Measurements from ENCODE around the gene ITPR3. TPM values are rescaled to one million over a fixed set of nuclear protein-coding genes. Genes with fewer than 3 reads are reported as not detected.

ITPR3 gene
- total RNA-seq, 6 donors from 2014 or later: 95.6 to 179 (median 137) TPM

DNA sequence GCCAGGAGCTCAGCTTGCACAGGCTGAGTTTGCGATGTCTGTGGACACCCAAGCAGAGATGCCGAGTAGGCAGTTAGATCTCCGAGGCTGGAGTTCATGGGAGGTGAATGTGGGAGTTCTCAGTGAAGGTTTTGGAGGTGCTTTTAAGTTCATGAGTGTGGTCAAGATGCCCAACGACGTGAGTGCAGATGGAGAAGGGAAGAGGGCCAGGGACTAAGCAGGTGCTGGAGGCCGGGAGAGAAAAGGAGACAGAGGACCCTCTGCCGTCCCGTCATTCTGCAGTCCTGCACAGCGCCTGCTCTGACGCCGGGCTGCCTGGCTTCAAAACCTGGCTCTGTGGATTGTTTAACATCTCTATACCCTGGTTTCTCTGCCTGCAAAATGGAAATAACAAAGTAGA, 15.5 kb downstream of the ITPR3 start:
- Histone ChIP-seq H3K27me3 (no peaks in the 10 kb centered on the region), H3K9me3 (no peaks in the 10 kb centered on the region), H3K27ac (no peak overlapping the region), H3K36me3 (peaks cover 0 to 17% (median 7%) of the 10 kb centered on the region in 4 donors), H3K4me1 (peaks cover 36 to 78% (median 46%) of the 10 kb centered on the region in 4 donors), H3K4me3 (no peak overlapping the region)
- TF ChIP-seq CTCF (IDR thresholded peaks at IDR 0.05) (no peak), POLR2AphosphoS5 (IDR thresholded peaks at IDR 0.05) (no peak), POLR2A (IDR thresholded peaks at IDR 0.05) (no peak), EP300 (IDR thresholded peaks at IDR 0.05) (no peak)
- ATAC-seq (ENCODE audit: low FRiP score in 2 of 2) (no peak), DNase-seq (no peak)
- 89 to 94% methylated on average over 11 of the region's 11 CpGs for WGBS, 2 donors

- TF ChIP-seq CTCF (IDR thresholded peaks at IDR 0.05) (no peak), EP300 (IDR thresholded peaks at IDR 0.05) (peak in 1 of 4 donors; percentile 23)
- 51 to 59% methylated on average over 3 of the region's 3 CpGs for WGBS, 2 donors
- H3K4me3 ChIP-seq: no peak overlapping the region
- H3K27me3 ChIP-seq: no peaks in the 10 kb centered on the region
- H3K27ac ChIP-seq: peak overlapping the region; percentile 26 to 59 (median 46)
- no peaks in the 10 kb centered on the region for H3K9me3 ChIP-seq
- ATAC-seq (ENCODE audit: low FRiP score in 2 of 2) (peak; percentile 22 to 66), DNase-seq (peak in 1 of 2 donors; percentile 80)
- peaks cover 0 to 34% (median 8%) of the 10 kb centered on the region in 4 donors for H3K36me3 ChIP-seq
- H3K4me1 ChIP-seq: peaks cover 20 to 62% (median 29%) of the 10 kb centered on the region in 4 donors
Measured at GRCh38 chr6:33638556-33638955, 17.4 kb downstream of the ITPR3 start.

DNA sequence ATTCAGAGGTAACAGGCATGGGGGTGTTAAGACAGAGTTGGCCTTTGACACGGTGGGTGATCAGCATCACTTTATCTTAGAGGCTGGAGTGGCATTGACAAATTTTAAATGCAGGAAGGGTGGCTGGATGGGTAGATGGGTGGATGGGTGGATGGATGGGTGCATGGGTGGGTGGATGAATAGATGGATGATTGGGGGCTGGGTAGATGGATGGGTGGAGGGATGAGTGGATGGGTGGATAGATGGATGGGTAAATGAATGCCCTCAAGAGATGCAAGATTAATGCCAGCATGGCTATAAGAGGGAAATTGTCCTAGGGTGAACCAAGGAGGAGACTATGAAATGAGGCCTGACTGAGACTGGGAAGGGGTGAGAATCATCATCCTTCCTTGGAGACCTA, 18.4 kb downstream of the ITPR3 start:
- Histone ChIP-seq H3K27me3 (no peaks in the 10 kb centered on the region), H3K4me3 (no peak overlapping the region), H3K27ac (peak overlapping the region in 1 of 4 donors; percentile 23), H3K4me1 (peaks cover 12 to 53% (median 20%) of the 10 kb centered on the region in 4 donors), H3K36me3 (peaks cover 0 to 34% (median 8%) of the 10 kb centered on the region in 4 donors), H3K9me3 (no peaks in the 10 kb centered on the region)
- ATAC-seq (ENCODE audit: low FRiP score in 2 of 2): no peak
- no peak for DNase-seq
- TF ChIP-seq CTCF (IDR thresholded peaks at IDR 0.05): no peak
- TF ChIP-seq POLR2A (IDR thresholded peaks at IDR 0.05): no peak
- no peak for TF ChIP-seq POLR2AphosphoS5 (IDR thresholded peaks at IDR 0.05)
- no peak for TF ChIP-seq EP300 (IDR thresholded peaks at IDR 0.05)
- 88 to 93% methylated on average over 1 of the region's 1 CpG for WGBS, 2 donors

GRCh38 chr6:33640361-33640760, 19.2 kb downstream of the ITPR3 start:
- no peak for ATAC-seq (ENCODE audit: low FRiP score in 2 of 2)
- Histone ChIP-seq H3K27me3 (no peaks in the 10 kb centered on the region), H3K9me3 (no peaks in the 10 kb centered on the region), H3K4me3 (no peak overlapping the region), H3K27ac (no peak overlapping the region), H3K4me1 (peaks cover 4 to 45% (median 14%) of the 10 kb centered on the region in 4 donors), H3K36me3 (peaks cover 0 to 34% (median 9%) of the 10 kb centered on the region in 4 donors)
- DNase-seq: peak in 1 of 2 donors; percentile 66
- TF ChIP-seq POLR2A (IDR thresholded peaks at IDR 0.05) (no peak), CTCF (IDR thresholded peaks at IDR 0.05) (no peak), EP300 (IDR thresholded peaks at IDR 0.05) (no peak), POLR2AphosphoS5 (IDR thresholded peaks at IDR 0.05) (no peak)
- WGBS, 2 donors: 81 to 82% methylated on average over 6 to 13 of the region's 13 CpGs

DNA sequence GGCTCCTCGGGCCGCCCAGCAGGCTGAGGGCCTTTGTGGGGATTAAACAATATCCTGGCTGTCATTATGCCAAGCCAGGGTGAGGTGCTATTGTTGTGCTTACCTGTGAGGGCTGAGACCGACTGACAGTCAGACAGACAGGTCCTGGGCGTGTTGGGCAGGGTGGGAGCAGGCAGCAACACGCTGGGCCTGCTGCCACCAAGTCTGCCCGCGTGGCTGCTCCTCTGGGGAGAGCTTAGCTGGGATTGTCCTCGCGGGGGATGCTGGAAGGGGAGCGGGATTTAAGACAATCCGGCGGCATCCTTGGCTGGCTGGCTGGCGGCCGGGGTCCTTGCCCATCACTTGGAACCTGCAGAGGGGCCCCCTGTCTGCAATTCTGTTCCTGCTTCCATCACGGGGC, 20.0 kb downstream of the ITPR3 start:
- Histone ChIP-seq H3K4me1 (peaks cover 3 to 41% (median 10%) of the 10 kb centered on the region in 4 donors), H3K27me3 (no peaks in the 10 kb centered on the region), H3K27ac (no peak overlapping the region), H3K4me3 (no peak overlapping the region), H3K36me3 (peaks cover 0 to 36% (median 12%) of the 10 kb centered on the region in 4 donors), H3K9me3 (no peaks in the 10 kb centered on the region)
- 82 to 88% methylated on average over 3 to 15 of the region's 15 CpGs for WGBS, 2 donors
- no peak for TF ChIP-seq POLR2A (IDR thresholded peaks at IDR 0.05)
- TF ChIP-seq EP300 (IDR thresholded peaks at IDR 0.05): no peak
- no peak for TF ChIP-seq CTCF (IDR thresholded peaks at IDR 0.05)
- no peak for TF ChIP-seq POLR2AphosphoS5 (IDR thresholded peaks at IDR 0.05)
- peak in 1 of 2 donors; percentile 67 for DNase-seq
- no peak for ATAC-seq (ENCODE audit: low FRiP score in 2 of 2)
